ENCODE data around the gene FPGS. TPM values are rescaled to one million over a fixed set of nuclear protein-coding genes. Genes with fewer than 3 reads are reported as not detected.
A peak's percentile ranks its signal among the peaks of the same experiment; 100 is the strongest.
"Not testable (repeated sequence)": the region's sequence is repeated elsewhere in the genome, so short reads cannot be mapped to it uniquely, and the experiment has no call there.

FPGS gene
- total RNA-seq, 1 donor from 2014 or later: 69.9 TPM

- Mint-ChIP-seq H3K4me3 (peak overlapping the region; percentile 70), H3K9me3 (no peaks in the 10 kb centered on the region), H3K27me3 (ENCODE audit: low read depth) (peaks cover 2% of the 10 kb centered on the region), H3K4me1 (peaks cover 16% of the 10 kb centered on the region), H3K27ac (ENCODE audit: unreplicated experiment) (peak overlapping the region; percentile 87), H3K36me3 (ENCODE audit: low read depth) (no peaks in the 10 kb centered on the region)
- DNase-seq (ENCODE audit: low read depth, low spot score): peak; percentile 30
- TF ChIP-seq CTCF (conservative IDR thresholded peaks at IDR 0.05): no peak
Observed at GRCh38 chr9:127780126-127780885, 22.4 kb upstream of the FPGS start.

GRCh38 chr9:127780909-127781308, 21.8 kb upstream of the FPGS start:
- peak overlapping the region; percentile 87 for H3K27ac Mint-ChIP-seq (ENCODE audit: unreplicated experiment)
- not testable (repeated sequence) for H3K27me3 Mint-ChIP-seq (ENCODE audit: low read depth); DNase-seq (ENCODE audit: low read depth, low spot score); H3K9me3 Mint-ChIP-seq; H3K36me3 Mint-ChIP-seq (ENCODE audit: low read depth)
- H3K4me3 Mint-ChIP-seq: peak overlapping the region; percentile 70
- H3K4me1 Mint-ChIP-seq: peaks cover 16% of the 10 kb centered on the region

- TF ChIP-seq CTCF (conservative IDR thresholded peaks at IDR 0.05): no peak
- Mint-ChIP-seq H3K4me1 (peaks cover 21% of the 10 kb centered on the region), H3K27me3 (ENCODE audit: low read depth) (peaks cover 2% of the 10 kb centered on the region), H3K9me3 (no peaks in the 10 kb centered on the region), H3K36me3 (ENCODE audit: low read depth) (peaks cover 2% of the 10 kb centered on the region), H3K4me3 (peak overlapping the region; percentile 45), H3K27ac (ENCODE audit: unreplicated experiment) (peak overlapping the region; percentile 53)
- no peak for DNase-seq (ENCODE audit: low read depth, low spot score)
Observed at GRCh38 chr9:127781806-127782205, 20.9 kb upstream of the FPGS start.

GRCh38 chr9:127783111-127784008, 19.3 kb upstream of the FPGS start:
- TF ChIP-seq CTCF (conservative IDR thresholded peaks at IDR 0.05): no peak
- DNase-seq (ENCODE audit: low read depth, low spot score): no peak
- Mint-ChIP-seq H3K4me1 (peaks cover 28% of the 10 kb centered on the region), H3K27me3 (ENCODE audit: low read depth) (peaks cover 2% of the 10 kb centered on the region), H3K36me3 (ENCODE audit: low read depth) (peaks cover 2% of the 10 kb centered on the region), H3K27ac (ENCODE audit: unreplicated experiment) (peak overlapping the region; percentile 43), H3K9me3 (no peaks in the 10 kb centered on the region), H3K4me3 (peak overlapping the region; percentile 83)

GRCh38 chr9:127785023-127785932, 17.4 kb upstream of the FPGS start:
- peaks cover 23% of the 10 kb centered on the region for H3K4me1 Mint-ChIP-seq
- peaks cover 2% of the 10 kb centered on the region for H3K27me3 Mint-ChIP-seq (ENCODE audit: low read depth)
- H3K36me3 Mint-ChIP-seq (ENCODE audit: low read depth): peaks cover 11% of the 10 kb centered on the region
- peak overlapping the region; percentile 75 for H3K27ac Mint-ChIP-seq (ENCODE audit: unreplicated experiment)
- peak; percentile 89 for DNase-seq (ENCODE audit: low read depth, low spot score)
- TF ChIP-seq CTCF (conservative IDR thresholded peaks at IDR 0.05): peak; percentile 91
- peak overlapping the region; percentile 75 for H3K4me3 Mint-ChIP-seq
- no peaks in the 10 kb centered on the region for H3K9me3 Mint-ChIP-seq
